GM13977 (cell line): ENCODE results near the gene FAM174C.
A peak's percentile ranks its signal among the peaks of the same experiment; 100 is the strongest.

Source experiments
- DNase-seq: peaks from one replicate; pipeline ENCODE4 v3.0.0; 2012; ENCODE audit warnings: low spot score
- CTCF ChIP-seq: IDR thresholded peaks from 2 replicates; pipeline ENCODE4 v1.5.1; 2012; ENCODE audit warnings: mild to moderate bottlenecking, control low read depth; ENCODE audit not compliant: insufficient read depth; ENCODE audit errors: extremely low read depth, missing control alignments
- in situ Hi-C: fragments of 300-500 bp; cut with MboI; formaldehyde crosslinking; loops from one replicate; pipeline ENCODE4 v1.12.0; 2022; ENCODE audit warnings: low sequenced_read_pairs, low pct_unique_long_range_greater_than_20kb, mixed read lengths, inconsistent platforms; ENCODE audit not compliant: unreplicated experiment

The FAM174C gene

DNA sequence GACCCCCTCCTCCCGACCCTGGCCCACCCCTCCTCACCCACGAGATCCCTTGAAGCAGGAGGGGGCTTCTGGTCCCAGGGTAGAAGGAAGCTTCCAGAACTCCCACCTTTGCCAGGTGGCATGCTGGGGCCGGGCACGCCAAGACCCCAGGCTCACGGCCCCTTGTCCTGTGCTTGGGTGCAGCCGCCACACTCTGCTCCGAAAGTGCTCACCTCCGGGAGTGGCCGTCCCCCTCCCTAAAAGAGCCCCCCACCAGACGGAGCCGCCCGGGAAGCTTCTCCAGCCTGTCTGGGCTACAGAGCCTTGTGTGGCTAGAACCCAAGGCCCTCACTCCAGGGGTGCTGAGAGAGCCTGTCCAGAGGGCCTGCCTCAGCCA, 8.6 kb downstream of the FAM174C start:
- TF ChIP-seq CTCF: no peak
- in situ Hi-C loops: loop anchor here (25.0 kb wide), 1 partner anchor 103 kb away; the partner anchor contains the start of gene NDUFS7
- DNase-seq: no peak

GRCh38 chr19:1284293-1284978, 9.1 kb downstream of the FAM174C start:
- no peak for TF ChIP-seq CTCF
- no peak for DNase-seq
- in situ Hi-C loops: loop anchor here (25.0 kb wide), 1 partner anchor 103 kb away; the partner anchor contains the start of gene NDUFS7

DNA sequence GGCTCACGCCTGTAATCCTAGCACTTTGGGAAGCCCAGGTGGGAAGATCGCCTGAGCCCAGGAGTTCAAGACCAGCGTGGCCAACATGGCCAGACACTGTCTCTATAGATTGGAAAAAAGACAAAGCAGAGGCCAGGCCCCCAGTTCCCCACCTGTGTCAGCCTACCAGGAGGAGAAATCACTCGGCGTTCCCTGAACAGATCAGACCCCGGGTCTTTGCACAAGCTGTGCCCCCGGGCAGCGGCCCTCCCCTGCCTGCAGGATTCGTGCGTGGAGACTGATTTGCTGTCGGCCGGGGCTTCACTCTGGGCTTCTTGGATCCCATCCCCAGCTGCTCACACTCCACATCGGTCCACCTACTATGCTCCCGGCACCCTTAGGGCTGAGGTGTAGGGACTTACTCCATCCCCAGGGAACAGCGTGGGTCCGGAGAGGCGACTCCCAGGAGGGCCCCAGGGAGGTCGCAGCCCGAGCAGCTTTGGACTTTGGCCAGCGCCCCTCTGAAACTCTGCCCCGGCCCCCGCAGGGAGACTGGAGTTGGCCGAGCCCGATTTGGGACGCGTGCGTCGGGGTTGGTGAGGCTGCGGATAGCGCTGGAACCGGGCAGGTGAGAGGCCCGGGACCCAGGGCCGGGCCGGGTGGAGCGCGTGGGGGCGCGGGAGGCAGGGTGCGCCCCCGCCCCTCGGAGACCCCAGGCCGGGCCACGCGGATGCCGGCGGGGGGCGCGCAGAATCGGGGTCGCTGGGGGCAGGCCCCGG, 9.8 kb downstream of the FAM174C start:
- DNase-seq: no peak
- no peak for TF ChIP-seq CTCF
- in situ Hi-C loops: loop anchor here (25.0 kb wide), 1 partner anchor 102 kb away; the partner anchor contains the start of gene NDUFS7

DNA sequence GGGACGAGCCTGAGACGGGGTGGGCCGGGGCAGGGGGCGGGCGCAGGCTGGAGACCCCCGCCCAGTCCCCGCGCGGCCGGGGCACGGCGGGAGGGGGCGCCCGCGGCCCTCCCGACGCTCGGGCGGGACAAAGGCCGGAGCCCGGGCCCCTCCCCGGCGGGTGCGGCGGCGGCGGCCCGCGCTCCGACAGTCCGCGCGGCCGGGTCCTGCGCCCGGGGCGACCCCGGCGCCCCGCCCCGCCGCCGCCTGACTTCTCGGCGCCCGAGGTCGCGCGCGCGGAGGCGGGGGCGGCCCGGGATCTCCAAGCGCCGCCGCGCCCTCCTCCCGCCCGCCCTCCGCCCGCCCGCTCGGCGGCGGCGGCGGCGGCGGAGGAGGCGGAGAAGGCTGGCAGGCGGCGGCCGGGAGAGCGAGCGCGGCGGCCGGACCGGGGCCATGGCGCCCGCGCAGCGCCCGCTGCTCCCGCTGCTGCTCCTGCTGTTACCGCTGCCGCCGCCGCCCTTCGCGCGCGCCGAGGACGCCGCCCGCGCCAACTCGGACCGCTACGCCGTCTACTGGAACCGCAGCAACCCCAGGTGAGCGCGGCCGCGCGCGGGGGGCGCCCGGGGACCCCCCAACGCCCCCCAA, 10.5 kb downstream of the FAM174C start, which contains the start of gene EFNA2:
TSS of gene EFNA2 (plus strand) at position 137 of the 624 bp plus-strand sequence. CDS start at position 433, 296 bp downstream.
- no peak for DNase-seq
- TF ChIP-seq CTCF: peak; percentile 22
- in situ Hi-C loops: loop anchor here (25.0 kb wide), 1 partner anchor 101 kb away; the partner anchor contains the start of gene NDUFS7

DNA sequence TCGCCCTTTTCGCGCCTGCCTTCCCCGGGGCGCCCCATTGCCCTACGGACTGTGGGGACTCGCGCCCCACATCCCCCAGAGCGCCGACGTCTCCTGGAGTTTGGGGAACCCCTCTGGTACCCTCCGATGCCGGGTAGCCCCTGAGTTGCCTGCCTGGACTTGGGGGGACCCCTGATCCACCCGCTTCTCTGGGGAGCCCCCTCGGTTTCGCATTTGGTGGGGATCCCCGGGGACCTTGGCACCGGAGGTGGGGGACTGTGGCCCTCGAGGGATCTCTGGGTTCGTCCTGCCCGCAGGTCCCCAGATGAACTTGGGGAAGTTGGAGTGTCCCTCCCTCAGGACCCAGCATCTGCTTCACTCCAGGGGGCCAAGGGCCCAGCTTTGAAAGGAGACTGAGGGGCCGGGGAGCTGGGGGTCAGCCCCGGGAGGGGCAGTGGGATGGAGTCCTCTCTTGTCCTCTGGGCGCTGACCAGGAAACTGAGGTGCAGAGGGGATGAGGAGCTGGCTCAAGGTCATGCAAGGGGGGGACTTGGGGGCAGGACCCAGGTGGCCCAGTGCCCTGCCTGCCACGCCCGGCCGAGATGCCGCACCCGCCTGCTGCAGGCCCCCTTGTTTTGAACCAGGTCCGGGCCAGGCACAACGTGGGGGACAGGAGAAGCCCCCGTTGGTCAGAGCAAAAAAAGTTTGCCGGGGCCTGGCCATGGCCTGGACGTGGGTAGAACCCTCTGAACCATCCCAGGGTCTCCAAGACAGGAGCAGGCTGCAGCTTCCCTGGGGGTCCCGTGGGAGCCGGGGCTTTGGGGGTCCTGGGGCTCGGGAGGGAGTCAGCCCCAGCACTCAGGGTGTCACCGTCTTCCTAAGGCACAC, 11.4 kb downstream of the FAM174C start:
- in situ Hi-C loops: loop anchor here (25.0 kb wide), 1 partner anchor 101 kb away; the partner anchor contains the start of gene NDUFS7
- no peak for DNase-seq
- no peak for TF ChIP-seq CTCF
